Fibroblast of skin of left biceps (primary cell): ENCODE data around the gene FBXW8.

ENCODE experiments used
- DNase-seq, 2 experiments: peaks; one replicate each; pipeline ENCODE4 v3.0.0-alpha.2; 2013; ENCODE audit warnings: low read depth in 2 of 2

FBXW8 gene

DNA sequence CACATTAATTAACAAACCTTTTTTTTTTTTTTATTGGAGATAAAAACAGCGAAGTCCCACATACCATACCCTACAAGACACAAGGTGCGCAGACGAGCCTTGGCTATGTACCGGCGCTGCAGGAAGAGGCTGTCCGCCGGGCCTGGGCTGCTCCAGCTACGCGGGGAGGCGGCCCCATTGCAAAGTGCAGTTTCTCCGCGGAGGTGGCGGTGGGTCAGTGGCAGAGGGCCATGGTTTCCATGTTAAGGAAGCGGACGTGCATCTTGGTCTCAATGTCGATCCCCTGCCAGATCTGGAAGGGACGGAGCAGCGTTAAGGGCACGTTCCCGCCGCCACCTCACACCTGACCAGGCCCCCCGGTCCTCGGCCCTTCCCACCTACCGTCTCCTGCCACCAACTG, 128.2 kb downstream of the FBXW8 start:
- DNase-seq = no peak

- no peak for DNase-seq
Measured at GRCh38 chr12:117039891-117040309, 129.2 kb downstream of the FBXW8 start.

DNA sequence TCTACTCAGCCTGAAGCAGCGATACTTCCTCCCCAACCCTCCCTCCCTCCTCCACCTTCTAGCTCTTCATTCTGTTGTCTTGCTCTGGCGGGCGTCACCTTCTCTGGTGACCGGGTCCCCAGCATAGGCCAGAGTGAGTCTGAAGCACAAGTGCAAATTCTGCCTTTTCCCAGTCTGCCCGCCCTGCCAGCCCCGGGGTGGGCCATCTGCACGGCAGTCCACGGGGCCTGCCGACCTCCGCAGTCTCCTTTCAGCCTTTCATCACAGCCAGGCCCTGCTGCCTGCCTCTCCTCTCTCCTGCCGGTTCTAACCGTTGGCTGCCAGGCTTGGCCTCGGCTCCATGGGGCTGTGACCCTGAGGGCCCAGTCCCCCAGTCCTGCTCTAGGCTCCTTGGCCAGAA, 129.7 kb downstream of the FBXW8 start:
- DNase-seq = no peak

GRCh38 chr12:117041798-117042170, 131.0 kb downstream of the FBXW8 start:
- no peak for DNase-seq

GRCh38 chr12:117042171-117042842, 131.6 kb downstream of the FBXW8 start:
- no peak for DNase-seq

DNA sequence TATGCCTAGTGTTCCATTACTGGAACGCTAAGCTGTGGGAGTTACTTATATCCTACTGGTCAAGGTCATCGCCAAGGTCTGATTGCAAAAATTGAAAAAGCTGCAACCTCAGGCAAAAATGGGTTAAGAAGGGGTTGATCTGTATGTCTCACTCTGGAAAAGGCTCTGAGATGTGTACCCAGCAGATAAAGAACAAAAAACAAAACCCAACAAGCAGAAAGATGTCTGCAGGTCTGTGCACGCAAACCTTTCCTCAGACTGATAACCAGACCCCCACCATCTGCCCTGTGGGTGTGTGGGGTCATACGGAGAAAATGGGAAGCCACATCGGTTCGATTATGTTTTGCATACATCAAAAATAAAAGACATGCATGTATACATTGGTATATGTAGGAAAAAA, 132.1 kb downstream of the FBXW8 start:
- no peak for DNase-seq

GRCh38 chr12:117044311-117044710, 133.6 kb downstream of the FBXW8 start:
- no peak for DNase-seq

- no peak for DNase-seq
Measured at GRCh38 chr12:117044790-117045159, 134.0 kb downstream of the FBXW8 start.

DNA sequence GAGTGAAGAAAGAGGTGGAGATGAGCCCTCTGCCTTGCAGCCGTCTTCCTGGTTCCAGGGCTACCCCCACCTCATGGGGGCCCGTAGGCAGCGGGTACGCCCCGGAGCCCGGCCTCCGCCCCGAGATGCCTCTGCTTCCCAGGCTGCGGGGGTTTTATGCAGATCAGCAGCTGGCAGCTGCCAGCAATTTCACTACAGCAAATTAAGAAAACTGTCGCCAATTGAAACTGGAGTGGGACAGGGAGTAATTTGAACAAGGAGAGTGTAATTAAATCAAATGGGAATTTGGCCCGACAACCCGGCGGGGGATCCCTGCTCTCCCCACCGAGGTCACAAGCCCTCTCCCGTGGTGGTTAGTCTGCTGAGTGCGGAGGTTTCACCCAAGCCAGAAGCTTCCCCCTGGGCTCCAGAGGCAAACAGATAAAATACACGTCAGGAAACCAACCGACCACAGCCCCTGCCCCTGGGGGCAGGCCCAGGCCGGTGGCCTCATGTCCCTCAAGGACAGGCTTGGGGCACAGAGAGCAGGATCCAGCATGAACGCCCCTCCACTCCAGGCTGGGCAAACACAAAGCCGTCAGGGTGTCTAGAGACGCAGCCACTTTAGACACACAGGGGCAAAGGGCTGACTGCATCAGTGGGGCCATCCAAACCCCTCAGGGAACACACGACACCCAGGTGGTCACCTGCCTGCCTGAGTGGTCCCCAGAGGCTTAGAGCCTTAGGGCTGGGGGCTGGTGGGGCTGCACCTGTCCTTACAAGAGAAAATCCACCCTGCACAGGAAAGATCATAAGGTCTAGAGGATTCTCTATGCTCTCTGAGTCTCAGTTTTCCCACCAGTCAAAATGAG, 134.6 kb downstream of the FBXW8 start:
- no peak for DNase-seq

DNA sequence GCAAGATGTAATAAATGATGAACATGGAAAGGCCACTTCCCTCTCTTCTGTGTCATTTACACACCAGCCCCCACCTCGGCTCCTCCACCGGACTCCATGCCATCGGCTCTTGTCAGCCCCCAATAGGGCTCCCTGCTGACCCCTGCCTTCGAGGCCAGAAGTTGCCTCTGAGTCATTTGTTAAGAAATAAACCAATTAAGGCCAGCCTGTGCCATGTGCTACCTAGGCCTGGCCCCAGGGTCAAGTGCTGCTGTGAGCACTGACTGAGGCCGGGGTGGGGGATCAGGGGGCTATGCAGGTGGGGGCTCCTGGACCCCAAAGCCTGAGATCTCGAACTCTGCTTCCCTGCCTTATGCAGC, 135.2 kb downstream of the FBXW8 start:
- DNase-seq = no peak

- DNase-seq = no peak
Measured at GRCh38 chr12:117046425-117046824, 135.7 kb downstream of the FBXW8 start.

DNA sequence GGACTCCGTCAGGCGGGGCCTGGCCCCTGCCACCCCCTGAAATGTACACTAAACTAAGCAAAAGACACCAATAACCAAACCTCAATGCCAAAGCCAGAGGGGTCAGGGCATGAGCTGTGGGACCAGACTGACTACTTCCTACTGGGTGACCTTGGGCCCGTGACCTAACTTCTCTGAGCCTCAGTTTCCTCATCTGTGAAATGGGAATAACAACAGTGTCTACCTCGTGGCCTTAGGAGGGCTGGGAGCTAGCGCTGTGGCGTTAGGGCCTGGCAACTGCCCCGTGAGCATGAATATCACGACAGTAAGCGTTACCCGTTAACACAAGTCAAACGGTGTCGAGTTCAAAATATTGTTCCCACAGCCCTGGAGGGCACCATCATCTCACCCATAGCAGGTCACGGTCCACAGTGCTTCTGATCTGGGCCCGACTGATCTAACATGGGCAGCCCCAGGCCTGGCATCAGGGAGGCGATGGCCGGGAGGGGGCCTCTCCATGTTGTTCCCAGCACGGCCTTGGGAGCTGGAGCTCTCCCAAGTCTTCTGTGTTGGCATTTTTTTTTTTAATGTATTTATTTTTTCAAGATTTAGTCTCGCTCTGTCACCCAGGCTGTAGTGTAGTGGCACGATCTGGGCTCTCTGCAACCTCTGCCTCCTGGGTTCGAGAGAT, 136.2 kb downstream of the FBXW8 start:
- DNase-seq = no peak

DNA sequence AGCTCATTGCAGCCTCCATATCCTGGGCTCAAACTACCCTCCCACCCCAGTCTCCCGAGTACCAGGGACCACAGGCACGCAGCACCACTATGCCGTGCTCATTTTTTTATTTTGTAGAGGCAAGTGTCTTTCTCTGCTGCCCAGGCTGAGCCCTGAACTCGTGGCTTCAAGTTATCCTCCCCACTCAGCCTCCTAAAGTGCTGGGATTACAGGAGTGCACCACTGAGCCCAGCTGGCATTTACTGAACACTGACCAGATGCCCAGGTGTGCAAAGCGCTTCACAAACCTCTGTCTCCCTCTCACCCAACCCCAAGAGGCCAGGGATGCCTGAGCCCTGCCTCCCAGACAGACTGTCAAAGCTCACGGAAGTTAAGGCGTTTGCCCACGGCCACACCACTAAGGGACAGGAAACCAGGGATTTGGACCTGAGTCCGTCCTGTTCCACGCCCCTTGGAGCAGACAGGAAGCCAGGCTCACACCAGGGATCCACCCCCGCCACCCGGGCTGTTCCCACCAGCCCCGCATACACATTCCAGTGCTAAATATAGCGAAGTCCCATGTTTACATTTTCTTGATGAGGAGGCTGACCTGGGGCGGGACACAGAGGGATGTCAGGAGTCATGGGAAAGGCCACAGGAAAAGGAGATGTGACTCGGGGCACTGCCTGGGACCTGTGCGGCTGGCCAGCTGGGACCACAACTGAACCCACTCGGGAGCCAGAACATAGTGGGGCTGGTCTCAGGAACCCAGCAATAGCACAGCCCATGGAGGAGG, 137.2 kb downstream of the FBXW8 start:
- no peak for DNase-seq

DNA sequence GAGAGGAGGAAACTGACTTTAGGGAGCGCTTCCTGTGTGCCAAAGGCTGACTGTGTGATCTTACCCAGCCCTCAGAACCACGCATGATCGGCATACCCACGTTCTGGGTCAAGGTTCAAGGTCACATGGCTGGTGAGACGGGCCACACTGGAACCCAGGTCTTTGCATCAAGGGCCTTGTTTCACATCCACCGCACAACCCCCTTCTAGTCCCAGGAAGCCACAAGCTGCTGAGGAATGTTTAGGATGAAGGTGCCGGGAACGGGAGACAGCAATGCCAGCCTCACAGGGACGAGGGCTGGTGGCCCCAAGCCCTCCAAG, 137.8 kb downstream of the FBXW8 start:
- DNase-seq = no peak

- DNase-seq = no peak
Measured at GRCh38 chr12:117049295-117049694, 138.5 kb downstream of the FBXW8 start.

GRCh38 chr12:117050060-117050459, 139.3 kb downstream of the FBXW8 start:
- DNase-seq = no peak

DNA sequence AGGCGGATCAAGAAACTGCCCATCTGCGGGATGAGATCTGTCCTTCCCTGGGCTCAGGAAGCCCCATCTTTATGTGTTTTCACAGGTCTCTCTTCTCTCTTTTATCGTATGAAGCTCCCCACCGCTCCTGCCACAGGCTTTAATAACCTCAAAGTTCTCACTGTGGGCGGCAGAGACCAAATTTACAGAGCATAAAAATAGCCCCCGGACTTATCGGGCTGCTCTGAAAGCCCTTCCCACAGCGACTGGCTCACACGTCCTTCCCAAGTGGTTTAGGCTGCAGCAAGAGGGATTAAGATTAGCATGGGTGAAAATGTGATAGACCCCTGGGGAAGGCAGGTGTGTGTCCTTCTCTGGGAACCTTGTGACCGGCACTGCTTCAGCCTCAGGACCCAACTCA, 140.6 kb downstream of the FBXW8 start:
- no peak for DNase-seq

DNA sequence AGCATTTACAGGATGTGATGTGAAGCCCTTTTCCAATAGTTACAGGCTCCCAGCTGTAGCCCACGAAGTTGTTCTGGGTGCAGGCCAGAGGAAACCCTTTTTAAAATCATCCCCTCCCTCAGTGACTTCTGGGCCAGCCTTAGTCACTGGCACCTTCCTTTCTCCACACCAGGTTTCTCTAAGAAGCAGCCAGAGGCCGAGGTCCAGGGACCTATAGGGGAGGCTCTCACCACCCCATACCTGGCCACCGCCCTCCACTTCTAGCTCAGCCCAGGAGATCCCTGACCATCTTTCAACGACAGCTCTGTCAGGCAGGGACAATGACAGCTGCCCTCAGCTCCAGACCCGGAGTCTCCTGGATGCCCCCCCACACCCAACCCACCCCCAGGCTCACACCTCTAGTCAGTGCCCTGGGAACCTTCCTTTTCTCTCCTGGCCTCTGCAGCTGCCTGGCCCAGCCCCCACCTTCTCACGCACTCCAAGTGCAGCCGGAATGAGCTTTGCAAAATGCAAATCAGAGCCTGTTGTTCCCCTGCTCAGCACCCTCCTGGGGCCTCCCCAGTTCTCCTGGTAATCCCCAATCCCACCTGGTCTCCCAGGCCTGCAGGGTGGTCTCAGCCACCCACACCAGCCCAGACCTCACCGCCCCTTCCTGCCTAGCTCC, 141.8 kb downstream of the FBXW8 start:
- DNase-seq = no peak

- no peak for DNase-seq
Measured at GRCh38 chr12:117053050-117053400, 142.3 kb downstream of the FBXW8 start.

- no peak for DNase-seq
Measured at GRCh38 chr12:117053597-117054201, 142.9 kb downstream of the FBXW8 start.

DNA sequence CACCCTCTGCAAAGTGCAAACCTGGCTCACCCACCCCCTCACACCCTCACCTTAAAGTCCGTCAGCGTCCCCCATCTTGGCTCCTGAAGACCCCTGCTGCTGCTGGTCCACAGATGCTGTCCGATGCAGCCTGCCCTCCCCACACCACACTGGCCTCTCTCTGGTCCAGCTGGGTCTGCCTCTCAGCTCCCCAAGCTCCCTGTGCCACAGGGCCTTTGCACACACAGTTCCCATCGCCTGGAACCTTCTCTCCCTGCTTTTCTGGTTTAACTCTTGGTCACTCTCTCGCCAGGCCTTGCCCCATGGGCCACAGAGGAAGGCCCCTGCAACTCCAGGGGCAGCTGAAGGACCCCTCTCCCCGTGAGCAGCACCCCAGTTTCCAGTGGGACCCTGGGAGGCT, 143.5 kb downstream of the FBXW8 start:
- no peak for DNase-seq
